ENCODE measurements around the gene THY1.

DNA sequence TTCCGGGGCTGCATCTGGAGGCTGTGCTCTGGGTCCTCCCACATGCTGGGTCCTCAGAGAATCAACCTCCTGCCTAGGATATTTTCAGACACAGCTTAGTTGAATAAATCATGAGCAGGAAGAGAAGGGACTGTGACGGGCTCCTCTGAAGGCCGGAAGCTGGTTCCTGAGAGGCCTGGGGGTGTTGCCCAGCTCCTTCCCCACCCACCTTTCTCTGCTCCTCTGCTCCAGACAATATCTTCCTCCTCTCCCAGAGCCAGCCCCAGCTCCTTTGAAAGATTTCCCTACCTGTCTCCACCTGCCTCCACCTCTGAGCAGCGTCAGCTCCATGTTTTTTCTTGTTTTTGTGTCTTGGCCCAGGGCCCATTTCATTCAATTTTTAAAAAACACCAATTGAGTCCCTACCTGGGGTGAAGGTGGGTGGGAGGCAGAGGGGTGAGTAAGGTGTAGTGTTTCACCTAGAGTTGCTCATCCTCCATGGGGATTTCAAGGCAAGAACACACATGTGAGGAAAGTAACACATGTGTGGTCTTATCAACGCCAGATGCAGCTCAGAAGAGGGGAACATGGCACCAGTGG is 24.8 kb upstream of the THY1 start:
- TF ChIP-seq, protein P1, sequence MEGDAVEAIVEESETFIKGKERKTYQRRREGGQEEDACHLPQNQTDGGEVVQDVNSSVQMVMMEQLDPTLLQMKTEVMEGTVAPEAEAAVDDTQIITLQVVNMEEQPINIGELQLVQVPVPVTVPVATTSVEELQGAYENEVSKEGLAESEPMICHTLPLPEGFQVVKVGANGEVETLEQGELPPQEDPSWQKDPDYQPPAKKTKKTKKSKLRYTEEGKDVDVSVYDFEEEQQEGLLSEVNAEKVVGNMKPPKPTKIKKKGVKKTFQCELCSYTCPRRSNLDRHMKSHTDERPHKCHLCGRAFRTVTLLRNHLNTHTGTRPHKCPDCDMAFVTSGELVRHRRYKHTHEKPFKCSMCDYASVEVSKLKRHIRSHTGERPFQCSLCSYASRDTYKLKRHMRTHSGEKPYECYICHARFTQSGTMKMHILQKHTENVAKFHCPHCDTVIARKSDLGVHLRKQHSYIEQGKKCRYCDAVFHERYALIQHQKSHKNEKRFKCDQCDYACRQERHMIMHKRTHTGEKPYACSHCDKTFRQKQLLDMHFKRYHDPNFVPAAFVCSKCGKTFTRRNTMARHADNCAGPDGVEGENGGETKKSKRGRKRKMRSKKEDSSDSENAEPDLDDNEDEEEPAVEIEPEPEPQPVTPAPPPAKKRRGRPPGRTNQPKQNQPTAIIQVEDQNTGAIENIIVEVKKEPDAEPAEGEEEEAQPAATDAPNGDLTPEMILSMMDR (conservative IDR thresholded peaks at IDR 0.05; ENCODE audit: low read length) = no peak
- TF ChIP-seq EZH2phosphoT487 (IDR thresholded peaks at IDR 0.05; ENCODE audit: borderline replicate concordance, low read depth, low read length) = no peak

Data from OCI-LY7 (cell line).